Measurements from ENCODE around the gene PAM. TPM values are rescaled to one million over a fixed set of nuclear protein-coding genes. Genes with fewer than 3 reads are reported as not detected.

Gene PAM
- total RNA-seq, 1 experiment from 2014 or later, result 91.3 TPM

GRCh38 chr5:102865510-102866236 lies 110.6 kb downstream of the PAM start:
- peak; percentile 55 for DNase-seq (ENCODE audit: low read depth)
- in situ Hi-C loops (cut with HindIII; ENCODE audit: low pct_unique_long_range_greater_than_20kb, low sequenced_read_pairs), result no loop called here

GRCh38 chr5:102866237-102866600 lies 111.1 kb downstream of the PAM start:
- no peak for DNase-seq (ENCODE audit: low read depth)
- in situ Hi-C loops (cut with HindIII; ENCODE audit: low pct_unique_long_range_greater_than_20kb, low sequenced_read_pairs), result no loop called here

GRCh38 chr5:102867992-102868662 lies 113.0 kb downstream of the PAM start:
- in situ Hi-C loops (cut with HindIII; ENCODE audit: low pct_unique_long_range_greater_than_20kb, low sequenced_read_pairs), result no loop called here
- no peak for DNase-seq (ENCODE audit: low read depth)

- DNase-seq (ENCODE audit: low read depth), result no peak
- in situ Hi-C loops (cut with HindIII; ENCODE audit: low pct_unique_long_range_greater_than_20kb, low sequenced_read_pairs), result no loop called here
Measured at GRCh38 chr5:102869230-102869629, 114.1 kb downstream of the PAM start.

GRCh38 chr5:102873379-102873932 lies 118.4 kb downstream of the PAM start:
- in situ Hi-C loops (cut with HindIII; ENCODE audit: low pct_unique_long_range_greater_than_20kb, low sequenced_read_pairs), result no loop called here
- DNase-seq (ENCODE audit: low read depth), result no peak

- DNase-seq (ENCODE audit: low read depth), result no peak
- in situ Hi-C loops (cut with HindIII; ENCODE audit: low pct_unique_long_range_greater_than_20kb, low sequenced_read_pairs), result no loop called here
Measured at GRCh38 chr5:102874054-102874453, 118.9 kb downstream of the PAM start.

- in situ Hi-C loops (cut with HindIII; ENCODE audit: low pct_unique_long_range_greater_than_20kb, low sequenced_read_pairs), result no loop called here
- no peak for DNase-seq (ENCODE audit: low read depth)
Measured at GRCh38 chr5:102875721-102876123, 120.6 kb downstream of the PAM start.

- in situ Hi-C loops (cut with HindIII; ENCODE audit: low pct_unique_long_range_greater_than_20kb, low sequenced_read_pairs), result no loop called here
Measured at GRCh38 chr5:102876610-102877009, 121.5 kb downstream of the PAM start.

GRCh38 chr5:102879741-102880140 lies 124.6 kb downstream of the PAM start:
- no peak for DNase-seq (ENCODE audit: low read depth)
- in situ Hi-C loops (cut with HindIII; ENCODE audit: low pct_unique_long_range_greater_than_20kb, low sequenced_read_pairs), result no loop called here

More at GRCh38 chr5:102876610-102877009, 121.5 kb downstream of the PAM start:
- DNase-seq (ENCODE audit: low read depth), result no peak

- DNase-seq (ENCODE audit: low read depth), result no peak
- in situ Hi-C loops (cut with HindIII; ENCODE audit: low pct_unique_long_range_greater_than_20kb, low sequenced_read_pairs), result no loop called here
Measured at GRCh38 chr5:102886586-102886985, 131.5 kb downstream of the PAM start.

GRCh38 chr5:102888483-102888882 lies 133.4 kb downstream of the PAM start:
- in situ Hi-C loops (cut with HindIII; ENCODE audit: low pct_unique_long_range_greater_than_20kb, low sequenced_read_pairs), result no loop called here
- no peak for DNase-seq (ENCODE audit: low read depth)

GRCh38 chr5:102889033-102889432 lies 133.9 kb downstream of the PAM start:
- DNase-seq (ENCODE audit: low read depth), result no peak
- in situ Hi-C loops (cut with HindIII; ENCODE audit: low pct_unique_long_range_greater_than_20kb, low sequenced_read_pairs), result no loop called here

- in situ Hi-C loops (cut with HindIII; ENCODE audit: low pct_unique_long_range_greater_than_20kb, low sequenced_read_pairs), result no loop called here
- no peak for DNase-seq (ENCODE audit: low read depth)
Measured at GRCh38 chr5:102890133-102890532, 135.0 kb downstream of the PAM start.

GRCh38 chr5:102891175-102891574 lies 136.1 kb downstream of the PAM start:
- DNase-seq (ENCODE audit: low read depth), result no peak
- in situ Hi-C loops (cut with HindIII; ENCODE audit: low pct_unique_long_range_greater_than_20kb, low sequenced_read_pairs), result no loop called here

GRCh38 chr5:102893942-102894341 lies 138.8 kb downstream of the PAM start:
- in situ Hi-C loops (cut with HindIII; ENCODE audit: low pct_unique_long_range_greater_than_20kb, low sequenced_read_pairs), result no loop called here
- no peak for DNase-seq (ENCODE audit: low read depth)

- no peak for DNase-seq (ENCODE audit: low read depth)
- in situ Hi-C loops (cut with HindIII; ENCODE audit: low pct_unique_long_range_greater_than_20kb, low sequenced_read_pairs), result no loop called here
Measured at GRCh38 chr5:102895234-102895633, 140.1 kb downstream of the PAM start.

GRCh38 chr5:102895976-102896375 lies 140.9 kb downstream of the PAM start:
- no peak for DNase-seq (ENCODE audit: low read depth)
- in situ Hi-C loops (cut with HindIII; ENCODE audit: low pct_unique_long_range_greater_than_20kb, low sequenced_read_pairs), result no loop called here

GRCh38 chr5:102901424-102902134 lies 146.5 kb downstream of the PAM start:
- in situ Hi-C loops (cut with HindIII; ENCODE audit: low pct_unique_long_range_greater_than_20kb, low sequenced_read_pairs), result no loop called here

GRCh38 chr5:102902135-102902448 lies 147.0 kb downstream of the PAM start:
- in situ Hi-C loops (cut with HindIII; ENCODE audit: low pct_unique_long_range_greater_than_20kb, low sequenced_read_pairs), result no loop called here
- DNase-seq (ENCODE audit: low read depth), result no peak

More at GRCh38 chr5:102901424-102902134, 146.5 kb downstream of the PAM start:
- DNase-seq (ENCODE audit: low read depth), result no peak

Data from Caki2 (cell line).